NCI-H2227 treated with DMSO at 0.1 percent for 48 hours (cell line): Measurements from ENCODE around the gene PRCC.

ENCODE experiments used
- DNase-seq: peaks from one replicate; lab custom pipeline; 2025; lab: John Stamatoyannopoulos, UW

Gene PRCC

DNA sequence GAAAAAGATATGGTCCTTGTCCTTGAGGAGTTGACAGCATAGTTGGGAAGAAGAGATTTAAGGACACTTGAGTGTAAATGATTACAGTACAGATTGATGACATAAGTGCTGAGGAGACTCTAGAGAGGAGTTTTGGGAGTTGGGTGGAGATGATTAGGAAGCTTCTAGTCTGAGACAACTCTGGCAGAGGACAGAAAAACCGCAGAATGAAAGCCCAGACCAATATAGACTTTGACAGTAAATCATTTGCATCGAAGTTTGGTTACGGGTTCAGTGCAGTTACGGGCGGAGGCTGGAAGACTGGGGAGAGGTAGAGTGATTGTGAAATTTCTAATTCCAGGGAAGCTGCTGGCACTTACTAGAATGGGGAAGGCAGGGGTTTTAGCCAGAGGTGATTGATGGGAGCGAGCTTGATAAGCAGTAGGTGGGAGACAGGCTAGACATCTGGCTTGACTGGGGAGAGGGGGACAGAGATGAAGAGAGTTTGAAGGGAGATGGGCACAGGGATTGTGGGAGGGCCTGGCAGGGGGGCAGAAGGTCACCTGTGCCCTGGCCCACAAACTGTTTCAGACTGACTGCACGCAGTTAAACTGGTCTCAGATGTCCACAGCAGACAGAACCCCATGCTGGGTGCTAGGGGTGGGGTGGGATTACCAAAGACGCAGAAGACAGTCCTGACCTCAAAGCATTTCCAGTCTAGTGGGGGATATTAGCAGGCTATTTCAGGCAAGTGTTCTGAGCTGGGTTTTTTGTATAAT, 29.2 kb downstream of the PRCC start:
- no peak for DNase-seq

DNA sequence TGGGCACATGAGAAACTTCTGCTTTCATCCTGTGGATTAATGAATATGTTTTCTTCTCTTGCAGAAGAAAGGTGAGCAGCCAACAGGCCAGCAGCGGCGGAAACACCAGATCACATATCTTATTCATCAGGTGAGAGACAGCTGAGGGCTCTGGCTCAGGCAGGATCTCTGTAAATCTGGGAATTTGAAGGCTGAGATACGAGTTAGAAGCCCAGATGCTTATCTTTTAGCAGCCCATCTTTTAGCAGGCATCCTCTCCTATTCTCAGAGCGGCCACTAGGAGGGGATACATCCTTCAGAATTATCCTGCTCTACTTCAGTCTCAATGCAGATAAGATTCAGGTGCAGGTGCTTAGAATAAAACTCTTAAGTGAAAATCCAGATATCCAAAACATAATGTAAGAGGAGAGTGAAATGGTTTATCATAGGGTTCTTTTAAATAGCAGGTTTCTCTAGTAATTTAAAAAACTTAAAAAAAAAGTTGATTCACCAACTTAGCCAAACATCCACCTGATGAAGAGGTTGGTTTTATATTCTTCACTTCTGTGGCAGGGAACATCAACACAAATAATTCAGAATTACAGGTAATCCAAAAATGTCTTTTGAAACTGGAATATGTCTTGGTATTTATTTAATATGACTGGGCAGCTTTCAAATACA, 30.0 kb downstream of the PRCC start:
- DNase-seq, result peak; percentile 66

DNA sequence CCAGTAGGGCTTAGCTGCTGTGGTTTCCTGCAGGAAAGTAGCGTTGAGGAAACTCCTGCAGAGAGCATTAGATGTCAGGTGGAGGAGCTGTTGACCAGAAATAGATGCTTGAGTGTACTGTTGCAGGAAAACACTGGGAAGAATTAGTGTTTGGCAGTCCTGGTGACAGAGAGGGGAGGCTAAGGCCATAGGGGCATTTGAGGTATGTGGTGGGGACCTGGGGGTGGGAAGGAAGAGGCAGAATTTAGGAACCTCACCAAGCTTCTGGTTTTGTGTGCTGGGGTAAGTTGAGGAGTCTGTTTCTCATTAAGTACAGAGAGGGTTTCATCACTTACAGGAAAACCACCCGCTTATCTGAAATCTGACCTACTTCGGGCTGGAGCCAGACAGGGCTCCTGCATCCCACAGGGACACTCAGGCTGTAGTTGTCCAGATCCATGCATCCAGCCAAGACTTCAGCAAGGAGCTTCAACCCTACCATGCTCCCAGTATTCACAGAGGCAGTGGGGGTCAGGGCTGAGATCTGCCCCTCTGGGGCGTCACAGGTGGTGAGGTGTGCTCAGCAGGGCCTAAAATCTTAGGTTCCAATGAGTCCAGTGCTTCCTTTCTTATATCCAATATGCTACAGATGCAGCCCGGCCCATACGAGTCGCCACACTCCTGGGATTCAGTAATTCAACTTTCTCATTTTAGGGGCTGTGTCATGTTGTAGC, 34.2 kb downstream of the PRCC start:
- DNase-seq, result no peak

DNA sequence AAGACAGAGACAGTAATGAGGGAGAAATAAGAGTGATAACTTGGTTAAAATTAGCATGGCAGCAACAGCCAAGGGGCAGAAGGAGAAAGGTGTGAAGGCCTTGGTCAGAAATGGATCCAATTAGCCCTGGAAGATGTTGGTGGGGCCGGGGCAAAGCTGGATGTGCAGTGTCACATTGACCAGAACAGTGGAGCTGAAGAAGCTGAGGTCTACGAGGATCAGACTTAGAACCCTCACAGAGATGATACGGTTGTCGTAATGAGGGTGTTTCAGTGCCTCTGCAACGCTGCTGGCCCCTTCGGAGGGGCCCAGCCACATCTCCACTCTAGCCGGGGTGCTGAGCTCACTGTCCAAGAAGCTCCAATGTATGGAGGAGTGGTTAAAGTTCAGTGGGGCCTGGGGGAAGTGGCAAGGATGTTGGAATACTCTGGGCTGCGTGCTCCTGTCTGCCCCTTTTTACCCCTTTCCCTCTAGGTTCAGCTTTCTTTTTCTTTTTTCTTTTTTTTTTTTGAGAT, 35.1 kb downstream of the PRCC start:
- DNase-seq, result no peak

DNA sequence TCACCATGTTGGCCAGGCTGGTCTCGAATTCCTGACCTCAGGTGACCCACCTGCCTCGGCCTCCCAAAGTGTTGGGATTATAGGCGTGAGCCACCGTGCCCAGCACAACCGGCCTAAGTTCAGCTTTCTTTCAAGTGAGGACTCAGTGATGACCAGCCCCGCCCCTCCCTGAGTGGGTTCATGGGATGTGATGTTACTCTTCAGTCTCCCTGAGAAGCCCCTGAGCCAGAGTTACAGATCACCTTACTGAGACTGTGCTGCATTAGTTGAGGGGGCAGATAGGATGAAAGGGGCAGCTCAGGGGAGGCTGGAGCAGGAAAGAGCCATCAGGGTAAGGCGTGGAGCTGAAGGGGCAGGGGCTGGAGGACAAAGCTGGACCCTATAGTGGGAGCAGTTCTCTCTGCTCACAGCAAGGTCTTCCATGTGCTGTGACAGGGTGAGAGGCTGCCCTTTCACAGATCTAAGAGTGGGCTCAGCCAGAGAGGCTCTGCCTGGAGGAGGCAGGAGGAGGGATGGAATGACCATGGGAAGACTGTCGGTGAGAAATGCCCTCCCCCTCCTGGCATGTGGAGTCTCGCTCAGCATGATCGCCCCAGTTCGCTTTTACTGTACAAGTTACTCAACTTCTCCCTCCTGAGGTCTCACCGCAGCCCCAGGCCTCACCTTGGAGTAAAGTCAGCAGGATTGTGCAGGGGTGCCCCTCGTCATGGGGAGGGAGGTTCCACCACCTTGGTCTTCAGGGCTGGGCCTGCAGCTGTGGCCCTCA, 35.9 kb downstream of the PRCC start:
- DNase-seq, result no peak

DNA sequence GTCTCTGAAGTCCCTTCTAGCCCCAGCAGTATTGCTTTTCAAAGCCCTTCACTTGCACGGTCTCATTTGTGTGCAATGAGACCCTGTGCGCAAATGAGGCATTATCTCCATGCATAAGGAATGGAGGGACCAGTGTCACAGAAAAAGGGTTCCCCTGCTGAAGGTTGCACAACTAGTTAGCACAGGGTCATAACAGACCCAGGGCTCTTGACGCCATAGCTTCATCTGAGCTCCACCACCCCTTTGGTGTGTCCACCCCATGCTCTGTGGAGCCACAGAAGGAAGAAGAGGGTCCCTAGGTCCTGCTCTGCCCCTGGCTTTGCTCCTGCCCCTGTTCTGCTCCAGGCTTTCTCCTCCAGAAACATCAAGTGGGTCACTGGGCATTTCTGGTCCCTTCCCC, 36.7 kb downstream of the PRCC start:
- no peak for DNase-seq

DNA sequence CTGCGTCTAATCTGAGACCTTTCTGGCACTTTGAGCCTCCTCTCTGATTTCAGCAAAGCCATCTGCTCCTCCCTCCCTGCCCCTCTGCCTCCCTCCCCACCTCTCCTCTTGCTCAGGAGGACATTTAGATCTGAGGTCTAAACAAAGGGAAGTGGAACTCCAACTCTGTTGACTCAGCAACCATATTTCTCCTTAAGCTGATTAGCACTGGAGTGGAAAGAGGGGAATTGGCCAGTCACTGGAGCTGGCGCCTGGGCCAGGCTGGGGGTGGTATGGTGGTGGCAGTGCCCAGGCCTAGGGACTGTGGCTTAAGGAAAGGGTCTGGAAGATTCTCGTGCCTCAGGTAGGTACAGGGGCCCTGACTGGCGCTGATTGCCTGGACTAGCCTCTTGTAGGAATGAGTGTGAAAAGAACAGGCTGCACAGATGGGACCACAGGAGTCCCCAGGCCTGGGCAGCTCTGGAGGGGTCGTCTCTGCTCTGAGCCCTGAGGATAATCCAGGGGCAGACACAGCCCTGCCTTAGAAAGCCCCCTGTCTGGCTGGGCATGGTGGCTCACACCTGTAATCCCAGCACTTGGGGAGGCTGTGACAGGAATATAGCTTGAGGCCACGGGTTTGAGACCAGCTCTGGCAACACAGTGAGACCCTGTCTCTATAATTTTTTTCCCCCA, 37.4 kb downstream of the PRCC start:
- DNase-seq, result no peak

DNA sequence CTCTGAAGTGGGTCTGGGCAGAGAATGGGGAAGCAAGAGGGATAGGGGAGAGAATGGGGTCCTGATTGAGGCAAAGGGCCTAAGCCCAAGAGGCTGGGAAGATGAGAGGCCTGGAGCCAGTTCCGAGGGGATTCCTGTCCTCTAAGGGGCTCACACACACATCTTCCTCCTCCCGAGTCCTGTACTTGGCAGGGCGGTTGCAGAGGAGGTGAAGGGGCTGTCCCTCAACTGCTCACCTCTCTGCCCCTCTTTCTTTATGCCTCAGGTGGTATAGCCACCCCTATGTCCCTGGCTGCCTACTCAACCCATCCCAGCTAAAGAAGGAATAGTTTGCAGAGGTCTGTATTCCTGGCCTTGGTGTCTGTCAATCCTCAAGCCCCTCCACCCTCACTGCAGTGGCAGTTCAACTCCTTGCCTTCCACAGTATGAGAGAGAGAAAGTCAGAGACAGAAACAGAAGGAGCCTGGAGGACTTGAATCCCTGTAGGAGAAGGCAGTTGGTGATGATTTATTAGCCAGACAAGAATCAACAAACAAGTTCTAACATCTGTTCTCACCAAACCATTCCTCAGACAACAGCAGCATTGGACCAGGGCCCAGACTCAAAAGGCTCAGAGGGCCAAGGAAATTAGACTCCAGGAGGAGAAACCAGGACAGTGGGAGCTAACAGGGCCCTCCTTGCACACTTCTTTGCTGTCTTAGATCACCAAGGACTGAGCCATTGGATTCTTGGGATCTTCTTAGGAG, 38.6 kb downstream of the PRCC start:
- DNase-seq, result no peak

DNA sequence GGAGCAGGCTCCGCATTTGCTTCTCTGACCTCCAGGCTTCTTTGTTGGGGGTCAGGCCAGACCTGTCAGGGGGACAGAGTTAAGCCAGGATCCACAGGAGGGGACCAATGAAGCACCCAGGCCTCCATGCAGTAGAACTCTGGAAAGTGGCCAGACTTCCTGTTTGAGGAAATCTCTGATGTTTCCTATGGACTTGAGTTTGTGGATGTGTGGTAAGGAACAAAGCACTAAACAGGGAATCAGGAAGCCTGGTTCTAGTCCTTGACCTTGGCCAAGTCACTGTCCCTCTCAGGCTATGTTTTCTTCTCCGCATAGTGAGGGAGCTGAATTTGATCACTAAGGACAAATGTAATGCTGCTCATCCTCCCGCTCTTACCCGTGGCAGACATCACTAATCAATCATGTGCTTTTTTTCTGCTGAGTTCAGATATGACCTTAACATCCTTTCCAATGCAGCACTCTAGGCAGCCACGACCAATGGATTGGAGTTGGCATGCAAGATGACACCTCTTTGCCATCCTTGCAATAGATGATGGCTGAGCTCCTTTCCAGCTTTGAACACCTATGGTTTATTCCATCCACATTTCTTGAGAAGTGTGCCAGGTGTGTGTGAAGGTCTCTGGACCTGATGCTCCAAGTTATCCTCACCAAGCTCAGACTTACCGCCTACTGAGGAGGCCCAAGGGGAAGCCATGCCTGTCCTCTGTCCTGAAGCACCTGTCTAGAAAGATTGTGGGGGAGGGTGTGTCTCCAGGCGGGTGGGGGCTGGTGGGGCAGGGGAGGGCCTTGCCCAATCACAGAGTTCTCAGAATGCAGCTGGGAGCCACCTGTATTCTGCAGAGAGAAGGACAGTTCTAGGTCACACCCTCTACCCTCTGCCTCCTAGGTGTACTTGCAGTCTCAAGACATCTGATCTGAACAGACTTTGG, 39.4 kb downstream of the PRCC start:
- no peak for DNase-seq

DNA sequence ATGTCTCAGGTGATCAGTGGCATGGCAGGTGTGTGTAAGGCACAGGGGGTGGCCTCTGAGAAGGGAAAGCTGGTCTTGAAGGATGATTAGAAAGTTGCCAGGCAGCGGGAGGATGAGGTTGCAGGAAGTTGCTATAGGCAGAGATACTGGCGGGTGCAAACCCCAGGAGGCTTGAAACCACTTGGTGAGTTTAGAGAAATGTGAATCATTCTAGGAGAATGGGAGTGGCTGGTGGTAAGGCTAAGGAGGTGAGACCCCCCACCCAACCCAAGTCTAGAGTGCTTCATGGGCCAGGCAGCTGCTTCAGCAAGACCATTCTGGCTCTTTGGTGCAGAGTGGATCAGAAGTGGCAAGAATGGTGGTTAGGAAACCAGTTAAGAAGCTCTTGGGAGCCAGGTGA, 40.3 kb downstream of the PRCC start:
- DNase-seq, result no peak

DNA sequence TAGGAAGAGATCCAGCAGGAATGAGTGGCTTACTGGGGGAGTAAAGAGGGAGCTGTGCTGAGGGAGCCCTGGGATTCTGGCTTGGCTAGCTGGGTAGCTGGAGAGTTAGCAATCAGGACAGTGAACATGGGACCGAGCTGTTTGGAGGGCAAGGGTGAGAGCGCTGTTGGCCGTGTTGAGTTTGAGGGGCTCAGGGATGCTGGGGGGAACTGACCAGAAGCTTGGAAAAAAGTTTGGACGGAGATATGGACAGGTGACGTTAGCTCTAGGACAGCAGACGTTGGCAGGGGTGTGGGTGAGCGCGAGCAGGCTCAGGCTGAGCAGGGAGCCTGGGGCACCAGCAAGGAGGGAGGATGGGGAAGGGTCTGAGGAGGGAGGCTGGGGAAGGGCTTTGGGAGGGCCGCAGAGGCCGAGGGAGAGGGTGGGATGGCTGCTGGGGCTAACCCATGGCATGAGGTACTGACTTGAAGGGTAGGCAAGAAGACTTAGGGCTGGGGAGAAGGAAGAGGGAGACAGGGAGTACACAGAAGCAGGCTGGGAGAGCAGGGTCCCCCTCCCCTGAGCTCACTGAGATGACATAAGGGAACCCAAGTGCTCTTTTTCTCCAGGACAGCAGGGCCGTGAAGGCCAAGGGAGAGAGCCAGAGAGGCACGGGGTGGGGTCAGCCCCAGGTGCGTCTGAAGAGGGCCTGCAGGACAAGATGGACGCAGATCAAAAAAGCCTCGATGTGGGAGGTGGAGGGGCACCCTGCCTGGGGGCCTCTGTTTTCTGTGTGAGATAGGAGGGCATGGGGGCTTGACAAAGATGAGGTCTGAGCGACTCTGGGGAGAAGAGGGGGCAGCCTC, 41.1 kb downstream of the PRCC start:
- DNase-seq, result no peak

DNA sequence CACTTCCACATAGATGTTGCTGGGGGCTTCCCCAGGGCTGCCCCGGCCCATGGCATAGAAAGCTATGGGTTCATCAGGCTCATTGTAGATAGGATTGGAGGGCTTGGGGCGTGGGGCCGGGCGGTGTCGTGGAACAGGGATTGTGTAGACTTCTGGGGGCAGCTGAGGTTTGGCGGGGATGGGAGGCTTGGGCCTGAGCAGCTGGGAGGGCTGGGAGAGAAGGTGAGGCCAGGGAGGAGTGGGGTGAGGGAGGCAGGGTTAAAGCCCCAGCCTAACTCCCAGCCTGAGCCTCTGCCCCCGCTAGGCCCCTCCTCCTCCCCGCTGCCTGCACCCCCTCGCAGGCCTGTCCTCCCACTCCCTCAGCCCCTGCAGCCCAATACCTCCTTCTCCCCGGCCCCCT, 41.9 kb downstream of the PRCC start:
- DNase-seq, result no peak

DNA sequence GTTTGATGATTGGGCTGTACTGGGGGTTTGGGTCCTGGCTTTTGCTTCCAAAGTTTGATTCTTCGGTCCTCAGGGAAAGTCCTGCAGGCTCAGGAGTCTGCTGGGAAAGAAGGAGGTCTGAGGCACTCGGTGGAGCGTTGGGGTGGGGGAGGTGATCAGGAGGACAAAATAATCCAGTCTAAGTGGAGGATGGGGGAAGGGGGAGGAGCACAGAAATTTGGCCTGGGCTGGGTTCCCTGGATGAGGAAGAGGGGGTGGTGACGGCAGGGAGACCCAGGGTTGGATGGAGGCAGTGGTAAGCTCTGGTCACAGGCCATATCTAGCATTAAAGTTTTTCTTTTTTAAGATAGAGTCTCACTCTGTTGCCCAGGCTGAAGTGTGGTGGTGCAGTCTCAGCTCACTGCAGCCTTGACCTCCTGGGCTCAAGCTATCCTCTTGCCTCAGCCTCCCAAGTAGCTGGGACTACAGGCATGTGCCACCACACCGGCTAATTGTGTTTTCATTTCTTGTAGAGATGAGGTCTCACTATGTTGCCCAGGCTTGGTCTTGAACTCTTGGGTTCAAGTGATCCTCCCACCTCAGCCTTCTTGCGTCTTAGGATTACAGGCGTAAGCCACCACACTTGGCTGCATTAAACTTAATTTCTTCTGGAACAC, 42.5 kb downstream of the PRCC start:
- no peak for DNase-seq

DNA sequence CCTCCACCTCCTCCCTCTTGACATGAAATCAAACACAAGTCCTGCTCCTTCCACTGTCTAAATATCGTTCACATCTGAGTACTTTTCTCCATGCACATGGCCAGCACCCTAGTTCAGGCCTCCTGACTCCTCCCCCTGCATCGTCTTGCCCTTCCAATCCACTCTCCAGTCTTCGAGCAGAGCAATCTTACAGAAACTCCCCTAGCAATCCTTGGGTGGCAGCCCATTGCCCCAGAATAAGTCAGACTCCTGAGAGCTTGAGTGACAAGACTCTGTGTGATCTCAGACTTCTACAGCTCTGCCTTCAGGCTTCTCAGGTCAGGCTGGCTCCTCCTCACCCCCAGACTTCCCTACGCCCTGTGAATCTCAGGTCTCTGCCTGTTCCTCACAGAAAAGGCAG, 43.8 kb downstream of the PRCC start:
- no peak for DNase-seq

DNA sequence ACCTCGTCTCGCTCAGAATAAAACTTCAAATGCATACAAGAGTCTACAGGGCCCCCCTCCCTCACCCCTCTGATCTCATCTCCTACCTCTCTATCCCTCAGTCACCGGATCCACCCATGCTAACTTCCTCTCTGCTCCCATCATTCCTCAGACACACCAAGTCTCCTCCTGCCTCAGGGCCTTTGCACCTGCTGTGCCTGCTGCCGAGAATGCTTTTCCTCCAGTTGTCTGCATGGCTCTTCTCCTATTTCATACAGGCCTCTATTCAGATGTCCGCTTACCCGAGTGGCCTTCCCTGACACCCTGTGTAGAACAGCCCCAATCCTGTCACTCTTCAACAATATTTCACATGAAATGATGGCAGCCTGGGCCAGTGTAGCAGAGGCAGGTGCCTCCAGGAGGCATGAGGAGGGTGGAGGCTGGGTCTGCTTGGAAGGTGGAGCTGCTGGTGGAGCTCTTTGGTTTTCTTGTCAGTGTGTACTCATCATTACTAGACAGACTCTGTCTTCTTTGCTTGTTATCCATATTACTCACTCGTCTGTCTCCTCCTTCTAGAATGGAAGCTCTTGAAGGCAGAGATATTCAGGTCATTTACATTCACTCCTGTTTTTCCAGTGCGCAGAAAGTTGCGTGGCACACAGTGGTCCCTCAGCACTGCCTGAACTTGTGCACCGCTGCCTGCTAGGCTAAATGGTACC, 45.1 kb downstream of the PRCC start:
- no peak for DNase-seq

DNA sequence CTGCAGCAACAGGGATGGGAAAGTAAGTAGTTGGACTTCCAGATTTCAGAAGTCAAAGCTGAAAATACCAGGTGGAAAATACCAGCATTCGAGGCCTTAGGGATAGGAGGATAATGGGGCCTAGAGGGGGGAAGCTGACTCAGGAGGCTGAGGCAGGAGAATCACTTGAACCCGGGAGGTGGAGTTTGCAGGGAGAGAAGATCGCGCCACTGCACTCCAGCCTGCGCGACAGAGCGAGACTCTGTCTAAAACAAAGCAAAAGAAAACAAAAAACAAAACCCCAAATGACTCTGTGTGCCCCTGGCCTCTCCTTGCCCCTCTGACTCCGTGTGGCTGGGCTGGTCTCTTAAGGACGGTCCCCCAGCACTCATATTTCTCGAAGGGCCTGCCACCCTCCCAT, 46.0 kb downstream of the PRCC start:
- no peak for DNase-seq

DNA sequence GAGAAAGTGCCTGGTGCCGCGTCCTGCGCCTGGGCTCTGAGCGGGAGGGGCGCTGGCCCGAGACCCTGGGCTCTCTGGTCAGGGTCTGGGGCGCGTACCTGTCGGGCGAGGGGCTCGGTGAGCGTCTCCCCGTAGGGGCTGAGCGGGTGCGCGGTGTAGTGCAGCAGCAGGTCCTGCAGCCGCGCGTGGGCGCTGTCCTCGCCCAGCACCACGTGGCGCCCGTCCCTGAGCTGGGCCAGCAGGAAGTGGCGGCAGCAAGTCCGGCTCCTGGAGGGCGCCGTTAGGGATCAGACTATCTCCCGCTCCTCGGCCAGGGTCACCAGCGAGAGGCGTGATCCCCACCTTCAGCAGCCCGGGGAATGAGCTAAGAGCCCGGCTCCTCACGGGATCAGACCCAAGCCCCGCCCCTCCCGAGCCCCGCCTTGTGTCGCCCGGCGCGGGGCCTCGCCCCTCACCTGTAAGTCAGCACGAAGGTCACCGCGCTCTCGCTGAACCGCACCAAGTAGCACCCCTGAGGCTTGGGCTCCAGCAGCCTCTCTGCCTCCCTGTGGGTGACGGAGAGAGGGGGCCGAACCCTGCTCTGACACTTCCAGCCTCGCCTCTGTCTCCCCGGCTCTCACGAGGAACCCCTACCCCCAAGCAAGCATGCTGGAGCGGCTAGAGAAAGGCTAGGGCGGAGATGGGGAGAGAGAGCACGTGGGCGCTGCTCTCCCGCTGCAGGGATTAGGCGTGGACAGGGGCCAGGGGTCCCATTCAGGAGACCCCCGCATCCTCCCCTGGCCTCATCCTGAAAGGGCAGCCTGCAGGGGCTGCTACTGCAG, 46.6 kb downstream of the PRCC start:
- no peak for DNase-seq
